ENCODE data around the gene FIZ1.

The FIZ1 gene

GRCh38 chr19:55615543-55616394 lies 16.5 kb upstream of the FIZ1 start:
- ChIA-PET POLR2A (ENCODE audit: low non-redundant PET) (no interaction called here), CTCF (no interaction called here)
- H3K27ac ChIP-seq, result no peak overlapping the region
- DNase-seq (ENCODE audit: low spot score), result no peak
- TF ChIP-seq CTCF (conservative IDR thresholded peaks at IDR 0.05; ENCODE audit: low read depth), result no peak

GRCh38 chr19:55614711-55615542 lies 15.6 kb upstream of the FIZ1 start:
- ChIA-PET CTCF (no interaction called here), POLR2A (ENCODE audit: low non-redundant PET) (no interaction called here)
- H3K27ac ChIP-seq, result no peak overlapping the region
- TF ChIP-seq CTCF (conservative IDR thresholded peaks at IDR 0.05; ENCODE audit: low read depth), result no peak
- no peak for DNase-seq (ENCODE audit: low spot score)

GRCh38 chr19:55613930-55614710 lies 14.8 kb upstream of the FIZ1 start:
- ChIA-PET POLR2A (ENCODE audit: low non-redundant PET) (no interaction called here), CTCF (no interaction called here)
- no peak for DNase-seq (ENCODE audit: low spot score)
- no peak overlapping the region for H3K27ac ChIP-seq
- TF ChIP-seq CTCF (conservative IDR thresholded peaks at IDR 0.05; ENCODE audit: low read depth), result no peak

- H3K27ac ChIP-seq, result peak overlapping the region; percentile 27; the same call in 1 of the 2 replicates
- DNase-seq (ENCODE audit: low spot score), result no peak
- ChIA-PET POLR2A (ENCODE audit: low non-redundant PET) (no interaction called here), CTCF (interaction anchor here (0.7 kb wide), 1 partner anchor 102 kb away, joined by 4 read pairs; no protein-coding TSS in a partner anchor)
- no peak for TF ChIP-seq CTCF (conservative IDR thresholded peaks at IDR 0.05; ENCODE audit: low read depth)
Observed at GRCh38 chr19:55613396-55613795, 14.1 kb upstream of the FIZ1 start.

GRCh38 chr19:55611983-55612645 lies 12.8 kb upstream of the FIZ1 start:
- DNase-seq (ENCODE audit: low spot score), result no peak
- POLR2A ChIA-PET (ENCODE audit: low non-redundant PET), result interaction anchor here (0.7 kb wide), 1 partner anchor 12 kb away, joined by 3 read pairs; the partner anchor contains the start of gene ZNF784
- peak overlapping the region; percentile 27 for H3K27ac ChIP-seq
- no peak for TF ChIP-seq CTCF (conservative IDR thresholded peaks at IDR 0.05; ENCODE audit: low read depth)
- CTCF ChIA-PET, result interaction anchor here (0.8 kb wide), 1 partner anchor 20 kb away, joined by 5 read pairs; no protein-coding TSS in a partner anchor

All from RWPE1 (cell line).